ENCODE measurements around the gene OR10H2.
"Not testable (repeated sequence)": the region's sequence is repeated elsewhere in the genome, so short reads cannot be mapped to it uniquely, and the experiment has no call there.

The OR10H2 gene

GRCh38 chr19:15727724-15728123 is at the start of gene OR10H2:
OR10H2 (plus strand) TSS chr19:15728024; CDS start chr19:15728044, 20 bp downstream.
- no peak for DNase-seq

- DNase-seq, result no peak
Measured at GRCh38 chr19:15679089-15679488, 48.7 kb upstream of the OR10H2 start.

GRCh38 chr19:15679865-15680264 is 48.0 kb upstream of the OR10H2 start:
- not testable (repeated sequence) for DNase-seq

GRCh38 chr19:15680478-15681322 is 47.1 kb upstream of the OR10H2 start:
- no peak for DNase-seq

GRCh38 chr19:15683411-15683810 is 44.4 kb upstream of the OR10H2 start:
- no peak for DNase-seq

- DNase-seq, result no peak
Measured at GRCh38 chr19:15684828-15685227, 43.0 kb upstream of the OR10H2 start.

- no peak for DNase-seq
Measured at GRCh38 chr19:15696654-15697194, 31.1 kb upstream of the OR10H2 start.

GRCh38 chr19:15701757-15702533 is 25.9 kb upstream of the OR10H2 start:
- no peak for DNase-seq

- DNase-seq, result peak; percentile 16
Measured at GRCh38 chr19:15702534-15702930, 25.3 kb upstream of the OR10H2 start.

GRCh38 chr19:15714638-15715037 is 13.2 kb upstream of the OR10H2 start:
- no peak for DNase-seq

- DNase-seq, result no peak
Measured at GRCh38 chr19:15715642-15716041, 12.2 kb upstream of the OR10H2 start.

- DNase-seq, result no peak
Measured at GRCh38 chr19:15717809-15718208, 10.0 kb upstream of the OR10H2 start.

- DNase-seq, result no peak
Measured at GRCh38 chr19:15721268-15721667, 6.6 kb upstream of the OR10H2 start.

GRCh38 chr19:15722956-15723355 is 4.9 kb upstream of the OR10H2 start:
- no peak for DNase-seq

GRCh38 chr19:15730538-15730937 is 2.7 kb downstream of the OR10H2 start:
- no peak for DNase-seq

GRCh38 chr19:15732388-15732787 is 4.6 kb downstream of the OR10H2 start:
- no peak for DNase-seq

- DNase-seq, result no peak
Measured at GRCh38 chr19:15733895-15734294, 6.1 kb downstream of the OR10H2 start.

GRCh38 chr19:15737722-15738121 is 9.9 kb downstream of the OR10H2 start, which contains the start of gene OR10H3:
OR10H3 (plus strand) TSS chr19:15737985; CDS start chr19:15741393, 3,408 bp downstream.
- no peak for DNase-seq

GRCh38 chr19:15740785-15741184 is 13.0 kb downstream of the OR10H2 start:
- no peak for DNase-seq

- DNase-seq, result no peak
Measured at GRCh38 chr19:15748239-15748638, 20.4 kb downstream of the OR10H2 start.

- DNase-seq, result no peak
Measured at GRCh38 chr19:15758379-15758778, 30.6 kb downstream of the OR10H2 start.

GRCh38 chr19:15759962-15760565 is 32.2 kb downstream of the OR10H2 start:
- DNase-seq, result no peak

GRCh38 chr19:15769586-15769985 is 41.8 kb downstream of the OR10H2 start:
- no peak for DNase-seq
